Central memory CD4-positive, alpha-beta T cell (primary cell): Measurements from ENCODE around the gene TACC2.

ENCODE experiments used
- DNase-seq: peaks from one replicate; pipeline ENCODE4 v3.0.0; 2022

Gene TACC2

DNA sequence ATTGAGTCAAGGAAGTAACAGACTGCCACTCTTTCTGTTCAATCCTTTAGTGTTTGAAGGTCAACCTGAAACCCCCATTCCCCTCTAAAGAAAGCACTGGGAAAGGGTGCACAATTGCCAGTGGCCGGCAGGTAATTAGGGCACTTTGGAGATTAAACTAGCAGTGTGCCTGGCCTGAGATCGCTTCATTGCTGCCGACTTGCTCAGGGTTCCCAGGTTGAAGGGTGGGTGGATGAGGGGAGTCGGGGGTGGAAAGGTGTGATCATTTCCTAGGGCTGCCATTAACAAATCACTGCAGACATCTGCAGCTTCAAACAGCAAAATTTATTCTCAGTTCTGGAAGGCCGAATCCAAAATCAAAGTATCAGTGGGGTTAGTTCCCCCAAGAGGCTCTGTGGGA lies 265.9 kb downstream of the TACC2 start:
- no peak for DNase-seq

DNA sequence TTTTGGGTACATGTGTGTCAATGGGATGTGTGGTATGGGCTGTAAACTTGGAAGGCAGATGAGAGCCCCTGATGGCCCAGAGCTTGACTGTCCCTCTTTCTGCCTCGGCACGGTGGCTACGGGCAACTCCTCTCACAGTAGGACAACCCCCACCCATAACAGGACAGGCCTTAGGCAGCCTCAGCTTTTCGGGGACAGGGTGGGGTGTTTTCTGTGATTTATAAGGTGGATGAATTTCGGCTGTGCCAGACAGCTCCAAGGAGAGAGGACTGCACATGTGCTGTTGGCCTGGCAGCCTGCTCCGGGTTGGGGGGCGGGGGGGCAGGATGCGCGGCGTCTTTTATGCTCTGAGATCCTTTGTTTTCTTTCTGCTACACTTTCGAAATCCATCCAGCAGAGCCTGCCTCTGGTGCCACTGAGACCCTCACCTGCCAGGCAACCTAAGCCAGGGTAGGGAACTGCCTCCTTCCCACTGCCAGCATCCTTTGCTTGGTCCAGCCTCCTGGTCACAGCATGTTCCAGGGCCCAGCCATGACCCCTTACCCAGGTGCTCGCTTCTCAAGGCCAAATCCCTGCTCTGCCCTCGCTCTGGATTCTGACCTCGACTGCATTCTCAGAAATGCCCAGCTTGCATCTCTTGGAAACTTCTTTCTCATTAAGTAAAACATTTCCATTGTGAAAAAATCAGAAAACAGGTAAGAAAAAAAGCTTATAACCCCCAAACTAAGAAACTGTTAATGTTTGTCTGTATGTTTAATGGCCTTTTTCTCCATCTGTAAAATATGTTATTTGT lies 266.7 kb downstream of the TACC2 start:
- DNase-seq, result no peak

DNA sequence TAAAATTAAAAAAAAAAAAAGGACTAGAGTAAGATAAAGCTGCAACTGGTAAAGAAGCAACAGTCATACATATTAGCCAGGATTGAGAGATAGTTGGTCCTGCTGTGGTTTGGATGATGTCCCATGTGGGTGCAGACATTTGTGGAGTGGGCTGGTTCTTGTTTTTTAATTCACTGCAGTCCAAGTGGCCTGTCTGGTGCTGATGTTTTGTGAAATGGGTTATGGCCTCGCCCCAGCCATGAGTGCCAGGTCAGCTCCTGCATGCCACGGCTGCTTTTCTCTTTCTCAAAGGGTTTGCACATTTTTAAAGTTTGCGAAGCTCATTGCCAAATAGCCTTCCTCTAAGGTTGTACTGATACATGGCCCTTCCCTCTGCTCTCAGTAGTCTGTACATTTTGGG lies 268.1 kb downstream of the TACC2 start:
- no peak for DNase-seq

DNA sequence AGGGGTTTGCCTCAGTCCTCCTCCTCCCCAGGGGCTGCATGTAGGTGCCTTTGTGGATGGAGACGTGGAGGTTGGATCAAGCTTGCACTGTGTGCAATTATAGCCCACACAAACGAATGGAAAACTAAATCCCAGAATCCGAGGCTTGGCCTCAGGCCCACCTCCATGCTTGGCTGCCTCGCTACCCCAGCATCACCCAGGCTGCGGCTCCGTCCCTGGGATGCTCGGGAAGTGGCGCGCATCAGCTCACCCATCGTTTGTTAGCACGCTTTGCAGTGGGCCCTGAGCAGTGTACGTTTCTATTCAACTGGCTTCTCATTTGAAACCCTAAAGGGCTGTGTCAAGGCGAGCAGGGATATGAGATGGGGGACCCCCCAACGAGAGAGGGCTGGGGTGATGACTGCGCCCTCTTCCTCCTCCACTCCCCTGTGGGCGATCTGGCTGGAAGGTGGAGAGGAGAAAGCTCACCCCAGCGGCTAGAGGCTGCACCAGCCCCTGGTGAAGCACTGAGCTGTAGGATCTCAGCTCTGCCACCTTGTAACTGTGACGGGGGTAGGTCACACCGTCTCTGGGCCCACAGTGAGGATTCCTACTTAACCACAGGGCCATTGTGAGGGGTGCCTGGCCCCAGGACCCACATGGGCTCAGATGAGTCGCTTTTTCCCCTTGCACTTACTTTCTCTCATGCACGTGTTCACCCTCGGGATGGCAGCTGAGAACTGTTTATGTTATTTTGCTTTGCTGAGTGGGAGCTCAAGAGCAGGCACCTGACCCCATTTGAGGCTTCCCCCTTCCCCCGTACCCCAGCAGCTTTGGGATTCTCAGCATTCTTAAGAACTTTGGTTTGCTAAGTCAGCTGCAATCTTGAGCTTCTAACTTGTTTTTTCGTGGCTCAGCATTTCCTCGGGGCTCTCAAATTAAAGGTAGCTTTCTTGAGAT lies 269.4 kb downstream of the TACC2 start:
- DNase-seq, result no peak

DNA sequence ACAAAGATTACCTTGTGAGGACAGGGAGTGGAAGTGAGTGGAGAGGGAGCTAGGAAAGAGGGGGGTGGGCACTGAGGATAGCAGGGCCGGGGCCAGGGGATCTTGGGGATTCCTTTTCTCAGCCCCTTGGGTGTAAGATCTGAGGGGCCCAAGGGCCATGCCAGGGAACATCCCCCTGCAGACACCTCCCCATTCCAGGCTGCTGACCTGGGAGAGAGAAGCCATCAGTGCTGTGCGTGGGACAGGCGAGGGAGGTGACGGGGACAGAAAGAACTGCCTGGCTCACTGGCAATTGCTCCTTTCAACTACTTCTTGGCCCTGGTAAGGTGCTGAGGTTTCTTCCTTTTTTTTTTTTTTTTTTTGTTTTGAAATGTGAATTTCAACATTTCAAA lies 270.1 kb downstream of the TACC2 start:
- DNase-seq, result no peak

DNA sequence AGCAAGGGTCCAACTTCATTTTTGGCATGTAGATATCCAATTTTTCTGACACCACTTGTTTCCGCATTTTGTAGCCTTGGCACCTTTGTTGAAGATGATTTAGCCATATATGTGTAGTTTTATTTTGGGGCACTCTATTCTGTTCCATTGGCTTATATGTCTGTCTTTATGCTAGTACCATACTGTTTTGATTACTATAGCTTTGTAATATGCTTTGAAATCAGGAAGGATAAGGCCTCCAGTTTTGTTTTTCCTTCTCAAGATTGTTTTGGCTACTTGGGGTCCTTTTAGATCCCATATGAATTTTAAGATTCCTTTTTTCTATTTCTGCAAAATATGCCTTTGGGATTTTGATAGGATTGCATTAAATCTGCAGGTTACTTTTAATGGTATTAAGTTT lies 272.6 kb downstream of the TACC2 start:
- DNase-seq, result no peak

DNA sequence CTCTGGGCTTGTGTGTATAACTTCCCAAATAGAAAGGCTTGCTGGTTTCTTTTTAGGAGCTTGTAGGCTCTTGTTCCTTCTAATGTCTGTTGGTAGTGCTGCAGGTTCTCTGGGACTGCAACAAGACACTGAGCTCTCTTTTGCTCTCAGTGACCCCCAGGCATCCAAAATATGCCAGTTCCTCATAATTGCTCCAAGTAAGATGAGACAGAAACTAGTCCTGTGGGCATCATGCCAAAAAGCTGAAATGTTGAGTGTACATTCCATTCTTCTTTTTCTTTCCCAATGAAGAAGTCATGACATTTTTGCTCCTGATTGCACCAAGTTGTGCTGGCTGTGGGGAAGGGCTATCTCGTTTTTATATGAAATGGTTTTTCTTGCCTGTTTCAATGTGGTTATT lies 275.0 kb downstream of the TACC2 start:
- no peak for DNase-seq

DNA sequence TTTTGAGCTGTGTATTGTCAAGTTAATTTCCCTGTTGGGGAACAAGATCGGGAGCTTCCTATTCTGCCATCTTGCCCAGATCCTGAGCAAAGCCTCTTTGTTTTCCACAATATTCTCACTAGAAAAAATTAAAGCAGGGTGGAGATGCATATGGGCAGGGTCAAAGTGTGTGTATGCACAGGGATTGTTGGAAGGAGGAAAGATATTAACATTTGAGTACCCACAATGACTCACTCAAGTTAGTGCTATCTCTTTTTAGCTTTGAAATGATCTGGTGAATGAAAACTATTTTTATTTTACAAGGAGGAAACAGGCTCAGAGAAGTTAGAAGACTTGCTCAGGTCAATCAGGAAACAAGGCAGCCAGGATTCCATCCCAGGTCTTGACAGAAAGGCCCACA lies 275.5 kb downstream of the TACC2 start:
- DNase-seq, result no peak

DNA sequence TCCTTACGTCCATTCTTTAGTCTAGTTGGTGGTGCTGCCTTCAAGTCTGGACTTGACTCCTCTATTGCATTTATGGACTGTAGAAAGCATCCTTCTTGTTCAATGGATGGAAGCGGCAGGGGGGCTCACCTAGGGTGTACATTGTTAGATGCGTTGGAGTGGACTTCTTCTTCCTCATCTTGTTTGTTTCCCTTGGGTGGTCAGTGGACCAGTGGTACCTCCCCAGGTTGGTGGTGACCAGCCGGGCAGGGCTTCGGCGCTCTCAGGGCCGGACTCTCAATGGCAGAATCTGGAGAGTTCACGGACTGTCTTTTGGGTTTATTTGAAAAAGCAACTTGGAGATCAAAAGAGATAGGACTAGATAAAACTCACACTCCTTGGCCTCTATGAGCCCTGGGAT lies 276.0 kb downstream of the TACC2 start:
- no peak for DNase-seq

DNA sequence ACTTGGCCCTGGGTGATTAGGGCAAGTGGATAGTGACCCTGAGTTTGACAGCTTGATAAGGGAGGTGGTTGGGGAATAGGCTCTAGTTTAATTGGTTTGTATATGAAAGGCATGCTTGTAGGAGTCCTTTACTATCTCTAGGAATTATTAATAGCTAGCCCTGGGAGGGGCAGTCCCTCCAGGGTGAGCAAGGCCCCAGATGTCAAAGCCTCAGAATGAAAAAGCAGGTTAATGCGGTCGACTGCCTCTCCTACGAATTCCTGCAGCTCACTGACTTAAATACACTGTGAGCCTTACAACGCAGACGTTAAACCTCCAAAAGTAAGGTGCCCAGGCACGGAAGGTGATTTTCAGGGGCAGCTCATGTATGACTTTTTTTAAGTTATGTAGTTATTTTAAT lies 276.9 kb downstream of the TACC2 start:
- no peak for DNase-seq

DNA sequence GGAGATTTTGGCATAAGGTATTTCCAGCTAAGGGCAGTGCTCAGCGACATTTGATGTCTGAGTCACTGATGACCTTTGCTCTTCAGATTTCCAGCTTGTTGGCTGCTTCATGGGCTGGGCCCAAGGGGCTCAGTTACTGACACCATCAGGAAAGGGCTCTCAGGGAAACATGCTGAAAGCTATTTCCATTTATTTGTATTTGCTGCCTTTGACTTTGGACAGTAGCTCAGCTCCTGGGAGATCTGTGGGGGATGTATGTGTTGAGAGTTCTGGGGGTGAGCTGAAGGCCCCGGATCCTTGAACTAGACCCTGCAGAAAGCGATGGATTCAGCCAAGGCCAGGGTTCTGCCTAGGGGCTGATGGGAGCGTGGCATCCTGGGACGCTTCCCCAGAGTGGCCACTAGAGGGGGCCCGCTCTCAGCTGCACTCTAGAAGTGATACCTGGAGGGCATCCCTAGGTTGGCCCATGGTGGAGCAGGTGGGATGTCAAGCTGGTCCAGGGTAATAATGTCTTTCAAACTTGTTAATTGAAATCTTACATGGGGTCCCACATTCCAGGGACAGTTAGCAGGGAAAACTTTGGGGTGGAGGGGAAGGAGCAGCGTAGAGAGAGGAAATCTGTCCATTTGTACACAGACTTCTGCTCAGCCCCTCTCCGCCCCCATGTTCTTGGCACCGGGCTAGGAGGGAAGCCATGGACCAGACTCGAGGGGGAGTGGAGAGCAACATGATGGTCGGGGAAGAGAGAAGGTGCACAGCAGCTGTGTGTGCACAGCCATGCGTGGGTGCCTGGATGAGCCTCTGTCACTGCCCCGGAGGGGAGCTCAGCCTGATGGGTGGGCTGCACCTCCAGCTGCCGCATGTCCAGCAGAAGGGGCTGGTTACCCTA lies 279.1 kb downstream of the TACC2 start:
- DNase-seq, result no peak

DNA sequence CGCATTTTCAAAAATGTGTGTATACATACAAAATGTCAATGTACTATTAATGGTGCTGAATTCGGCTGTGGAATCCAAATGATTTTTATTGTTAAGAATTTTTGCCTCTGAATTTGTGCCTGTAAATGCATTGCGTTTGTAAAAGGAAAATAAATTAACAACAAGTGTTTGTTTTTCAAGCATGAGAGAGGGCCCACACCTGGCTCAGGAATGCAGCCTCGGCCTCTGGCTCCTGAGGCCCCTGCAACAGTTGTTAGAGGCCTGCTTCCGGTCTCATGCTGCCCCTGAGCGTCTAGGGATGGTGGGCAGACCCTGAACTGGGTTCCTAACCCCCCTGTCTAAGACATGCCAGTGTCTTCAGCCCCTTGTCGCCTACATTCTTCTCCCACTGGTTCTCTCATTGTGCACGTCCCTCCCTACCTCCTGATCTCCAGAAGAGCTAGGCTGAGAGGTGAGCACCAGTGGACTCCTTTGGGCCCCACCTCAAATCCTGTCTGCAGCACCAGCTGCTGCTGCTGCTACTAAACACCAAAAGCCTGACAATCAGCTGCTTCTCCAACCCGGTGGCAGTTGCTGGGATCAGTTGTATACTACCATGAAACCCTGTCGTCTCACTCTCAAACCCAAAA lies 280.2 kb downstream of the TACC2 start:
- DNase-seq, result no peak

DNA sequence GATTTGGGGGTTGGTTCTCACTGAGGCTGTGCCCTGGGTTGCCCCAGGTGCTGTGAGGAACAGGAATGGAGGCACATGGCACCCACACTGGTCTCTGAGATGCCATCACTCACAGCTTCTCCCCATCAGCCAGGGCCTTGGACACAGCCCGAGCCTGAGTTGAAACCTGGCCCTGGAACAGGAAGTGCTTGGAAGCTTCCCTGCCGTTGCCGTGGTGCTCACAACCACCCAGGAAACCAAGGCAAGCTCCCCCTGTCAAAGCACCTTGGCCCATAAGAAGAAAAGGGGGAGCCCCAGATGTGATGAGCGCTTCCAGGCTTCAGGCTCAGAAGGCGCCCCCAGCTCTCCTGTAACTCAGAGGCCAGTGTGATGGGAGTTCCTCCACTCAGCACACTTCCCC lies 282.1 kb downstream of the TACC2 start, which contains the start of gene BTBD16:
BTBD16 (plus strand) TSS at position 221 of the 400 bp plus-strand sequence. CDS start 3,786 bp downstream, outside the sequence.
- DNase-seq, result no peak

DNA sequence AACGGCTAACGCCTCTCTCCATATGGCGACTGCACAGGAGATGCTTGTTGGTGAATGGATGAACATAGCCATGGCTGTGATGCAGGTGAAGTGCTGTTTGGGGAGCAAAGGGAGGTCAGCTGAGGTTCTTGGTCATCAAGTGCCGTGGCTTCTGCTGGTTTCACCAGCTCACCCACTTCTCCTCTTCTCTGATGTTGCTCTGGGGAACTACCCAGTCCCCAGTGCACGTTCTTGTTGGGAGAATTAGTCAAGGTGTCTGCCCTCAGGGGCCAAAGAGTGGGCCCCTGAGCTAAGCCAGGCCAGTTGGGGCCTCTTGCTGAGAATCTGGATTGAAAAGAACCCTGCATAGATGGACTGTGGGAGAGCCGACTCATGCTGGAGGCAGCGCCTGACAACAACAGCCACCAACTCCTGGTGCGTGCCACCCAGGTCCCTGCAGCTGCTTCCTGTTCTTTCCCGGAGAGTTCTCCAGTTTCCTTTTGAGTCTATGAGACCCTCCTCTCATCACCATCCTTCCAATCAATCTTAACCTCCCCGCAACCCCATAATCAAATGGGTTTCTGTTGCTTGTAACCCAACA lies 285.1 kb downstream of the TACC2 start:
- no peak for DNase-seq

DNA sequence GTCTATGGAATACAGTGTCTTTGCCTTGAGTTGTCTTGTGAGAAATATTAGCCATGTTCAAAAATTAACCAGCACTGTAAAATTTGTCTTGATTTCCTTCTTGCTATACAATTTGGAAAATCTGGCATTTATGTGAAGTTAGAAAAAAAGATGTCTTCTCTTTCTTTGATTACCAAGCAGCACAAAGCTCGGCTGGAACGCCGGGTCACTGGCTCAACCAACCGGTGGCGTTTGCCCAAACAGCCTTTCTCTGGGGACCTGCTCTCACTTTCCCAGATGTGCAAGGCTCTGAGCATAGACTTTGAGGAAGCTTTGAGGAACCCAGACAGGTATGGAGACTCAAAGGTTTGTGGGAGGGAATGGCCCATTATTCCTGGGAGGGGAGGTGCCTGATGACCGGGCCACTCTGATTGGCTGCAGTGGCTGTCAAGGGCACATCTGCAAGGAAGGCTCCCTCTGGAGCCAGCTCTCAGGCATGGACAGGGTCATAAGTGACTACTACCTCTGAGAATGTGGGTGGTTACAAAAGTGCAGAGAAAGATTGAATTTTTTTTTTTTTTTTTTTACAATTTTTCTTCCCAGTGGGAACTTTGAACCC lies 287.7 kb downstream of the TACC2 start:
- no peak for DNase-seq

DNA sequence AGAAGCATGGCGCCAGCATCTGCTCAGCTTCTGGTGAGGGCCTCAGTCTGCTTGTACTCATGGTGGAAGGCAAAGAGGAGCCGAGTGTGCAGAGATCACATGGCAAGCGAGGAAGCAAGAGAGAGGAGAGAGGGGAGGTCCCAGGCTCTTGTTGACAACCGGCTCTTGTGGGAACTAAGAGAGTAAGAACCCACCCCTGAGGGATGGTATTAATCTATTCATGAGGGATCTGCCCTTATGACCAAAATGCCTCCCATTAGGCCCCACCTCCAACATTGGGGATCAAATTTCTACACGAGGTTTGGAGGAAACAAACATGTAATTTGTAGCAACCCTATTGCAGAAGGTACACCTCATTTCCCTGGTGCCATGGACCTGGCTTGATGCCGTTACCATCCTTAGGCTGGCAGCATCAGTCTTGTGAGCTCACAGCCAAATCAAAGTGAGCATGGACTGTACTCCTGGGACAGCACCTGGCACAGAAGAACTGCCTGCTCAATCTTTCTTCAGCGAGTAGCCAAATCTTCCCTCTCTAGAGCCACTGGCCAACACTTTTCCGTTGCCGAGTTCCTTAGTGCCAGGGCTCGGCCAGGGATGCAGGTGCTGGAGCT lies 288.7 kb downstream of the TACC2 start:
- no peak for DNase-seq

DNA sequence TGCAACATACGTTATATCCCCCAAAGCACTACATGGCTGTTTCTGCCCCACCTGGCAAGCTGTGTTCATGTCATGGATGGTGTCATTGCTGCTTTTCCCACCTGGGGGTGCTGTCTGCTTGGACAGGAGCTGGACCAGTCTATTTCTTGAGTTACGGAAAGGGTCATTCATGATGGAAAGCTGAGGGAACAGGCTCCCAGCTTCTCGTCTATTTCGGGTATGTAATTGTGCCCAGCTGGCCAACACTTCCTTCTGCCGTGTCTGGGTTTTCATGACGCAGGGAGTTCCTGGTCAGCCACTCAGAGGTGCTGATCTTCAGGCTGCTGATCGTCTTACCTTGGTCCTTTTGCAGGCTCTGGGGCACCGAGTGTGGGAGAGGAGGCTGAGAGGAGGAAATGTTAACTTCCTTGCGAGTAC lies 290.8 kb downstream of the TACC2 start:
- DNase-seq, result no peak

DNA sequence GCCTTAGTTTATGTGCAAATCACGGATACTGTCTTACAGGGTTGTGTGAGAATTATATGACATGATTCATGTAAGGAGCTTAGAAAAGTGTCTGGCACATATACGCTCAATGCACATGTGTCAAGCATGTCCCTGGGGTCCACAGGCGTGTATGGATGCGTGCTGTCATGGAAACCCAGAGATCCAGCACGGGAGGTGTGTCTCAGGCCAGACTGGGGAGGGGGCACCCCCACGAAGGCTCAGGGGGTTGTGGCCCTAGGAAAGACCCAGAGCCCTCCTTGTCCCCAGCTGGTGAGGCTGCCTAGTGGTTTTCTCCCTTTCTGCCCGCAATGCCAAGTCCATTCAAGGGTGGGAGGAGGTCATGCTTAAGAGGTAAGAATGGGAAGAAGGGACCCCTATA lies 291.2 kb downstream of the TACC2 start:
- DNase-seq, result no peak

DNA sequence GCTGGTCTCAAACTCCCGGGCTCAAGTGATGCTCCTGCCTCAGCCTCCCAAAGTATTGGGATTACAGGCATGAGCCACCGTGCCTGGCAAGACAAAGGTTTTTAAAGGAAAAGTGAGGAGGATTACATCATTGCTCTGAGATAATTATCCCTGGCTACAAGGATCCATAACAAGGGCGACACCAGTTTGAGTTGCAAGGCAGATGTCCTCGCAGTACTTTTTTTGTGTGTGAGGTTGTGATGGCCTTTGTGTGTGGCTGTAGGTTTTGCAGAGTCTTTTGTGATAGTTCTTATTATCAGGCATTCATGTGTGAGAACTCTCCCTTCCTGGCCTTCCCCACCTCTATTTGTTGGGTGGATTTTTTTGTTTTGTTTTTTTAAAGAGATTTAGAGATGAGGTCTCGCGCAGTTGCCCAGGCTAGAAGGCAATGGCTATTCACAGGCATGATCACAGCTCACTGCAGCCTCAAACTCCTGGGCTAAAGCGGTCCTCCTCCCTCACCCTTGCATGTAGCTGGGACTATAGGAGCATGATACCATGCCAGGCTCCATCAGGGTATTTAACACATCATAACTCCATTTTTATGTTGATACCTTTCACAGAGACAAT lies 292.2 kb downstream of the TACC2 start:
- DNase-seq, result no peak

DNA sequence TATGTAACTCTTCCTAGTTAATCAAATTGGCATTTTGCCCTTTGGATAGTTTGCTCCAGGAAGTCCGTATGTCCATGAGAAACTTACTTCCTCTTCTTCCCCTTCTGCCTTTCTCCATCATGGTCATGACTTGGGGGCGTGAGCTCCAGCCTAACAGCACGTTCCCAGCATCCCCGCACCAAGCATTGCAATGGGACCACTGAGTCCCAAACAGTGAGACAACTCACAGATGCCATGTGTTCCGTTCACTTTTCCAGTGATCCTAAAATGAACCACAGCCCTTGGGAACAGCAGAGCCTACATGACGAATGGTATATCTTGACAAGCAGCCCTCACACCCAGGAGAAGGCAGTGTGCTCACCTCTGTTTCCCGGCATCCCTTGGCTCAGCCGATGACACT lies 292.8 kb downstream of the TACC2 start:
- no peak for DNase-seq

DNA sequence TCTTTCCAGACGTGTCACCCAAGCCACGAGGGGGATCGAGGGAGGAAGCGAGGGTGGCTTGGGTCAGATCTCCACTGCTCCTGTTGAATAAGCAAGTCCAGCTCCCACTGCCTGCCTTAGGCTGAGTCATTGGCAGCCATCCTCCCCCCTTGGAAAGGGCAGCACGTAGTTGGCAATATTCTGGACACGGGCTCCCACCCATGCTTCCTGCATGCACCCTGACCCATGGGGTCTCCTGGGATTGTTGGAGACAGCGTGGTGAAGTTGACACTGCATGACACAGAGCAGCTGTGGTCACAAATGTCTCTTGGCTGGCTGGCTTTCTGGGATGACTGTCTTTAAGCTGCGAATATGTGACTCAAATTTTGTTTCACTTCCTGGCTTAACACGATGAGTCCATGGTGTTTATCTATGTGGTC lies 293.3 kb downstream of the TACC2 start:
- DNase-seq, result no peak
